GM23338 (cell line): ENCODE results near the gene PGLYRP4. TPM values are rescaled to one million over a fixed set of nuclear protein-coding genes. Genes with fewer than 3 reads are reported as not detected.

Source experiments
- ATAC-seq: fragments of 200-7000 bp; cut with Tn5 transposase; 3 replicates; pipeline ENCODE4 v1.9.1; 2020
- DNase-seq: peaks from one replicate; pipeline ENCODE4 v3.0.0-alpha.2; 2015; ENCODE audit warnings: low spot score
- H2AFZ ChIP-seq: fragments of 200-600 bp; sonication (generic); 2 replicates; pipeline ENCODE4 v1.8.0; 2016; ENCODE audit warnings: antibody characterized with exemption, mild to moderate bottlenecking, moderate library complexity
- H3F3A ChIP-seq: fragments of 200-600 bp; sonication (generic); replicated peaks from 2 replicates; pipeline ENCODE4 v1.8.0; 2017; ENCODE audit warnings: antibody characterized with exemption, mixed run types, low read depth
- H3K27ac ChIP-seq: fragments of 200-600 bp; sonication (generic); 2 replicates; pipeline ENCODE4 v1.6.1; 2016; ENCODE audit warnings: low read depth
- H3K27me3 ChIP-seq: fragments of 200-600 bp; sonication (generic); 2 replicates; pipeline ENCODE4 v1.8.0; 2016; ENCODE audit warnings: mild to moderate bottlenecking, mixed run types, moderate library complexity; ENCODE audit not compliant: insufficient read depth
- H3K36me3 ChIP-seq: fragments of 200-600 bp; sonication (generic); 2 replicates; pipeline ENCODE4 v1.8.0; 2016; ENCODE audit warnings: mild to moderate bottlenecking; ENCODE audit not compliant: insufficient read depth
- H3K4me1 ChIP-seq: fragments of 200-600 bp; sonication (generic); 2 replicates; pipeline ENCODE4 v1.8.0; 2016; ENCODE audit warnings: mild to moderate bottlenecking, moderate library complexity; ENCODE audit not compliant: insufficient read depth
- H3K4me2 ChIP-seq: fragments of 200-600 bp; sonication (generic); 2 replicates; pipeline ENCODE4 v1.7.1; 2017; ENCODE audit warnings: mixed run types
- H3K4me3 ChIP-seq: fragments of 200-600 bp; sonication (generic); 2 replicates; pipeline ENCODE4 v1.6.1; 2016; ENCODE audit warnings: mixed run types
- H3K79me2 ChIP-seq: fragments of 200-600 bp; sonication (generic); replicated peaks from 2 replicates; pipeline ENCODE4 v1.8.0; 2017; ENCODE audit warnings: mild to moderate bottlenecking; ENCODE audit not compliant: insufficient read depth
- H3K9me2 ChIP-seq: fragments of 200-600 bp; sonication (generic); 2 replicates; pipeline ENCODE4 v1.8.0; 2017; ENCODE audit not compliant: insufficient read depth
- H4K20me1 ChIP-seq: fragments of 200-600 bp; sonication (generic); replicated peaks from 2 replicates; pipeline ENCODE4 v1.8.0; 2017; ENCODE audit warnings: mild to moderate bottlenecking; ENCODE audit not compliant: insufficient read depth
- H3K27ac Mint-ChIP-seq: 2 replicates; pipeline ENCODE4 v1.8.0; 2020; ENCODE audit warnings: inconsistent platforms, mild to moderate bottlenecking, moderate library complexity, mixed read lengths
- H3K27me3 Mint-ChIP-seq: 3 replicates; pipeline ENCODE4 v1.8.0; 2022; ENCODE audit warnings: low read depth, mild to moderate bottlenecking, moderate library complexity, mixed read lengths, inconsistent platforms; ENCODE audit not compliant: insufficient read depth, poor library complexity
- H3K36me3 Mint-ChIP-seq: 3 replicates; pipeline ENCODE4 v1.8.0; 2021; ENCODE audit warnings: low read depth, mild to moderate bottlenecking, inconsistent platforms, moderate library complexity, mixed read lengths
- H3K4me1 Mint-ChIP-seq: 3 replicates; pipeline ENCODE4 v1.8.0; 2020; ENCODE audit warnings: mild to moderate bottlenecking, inconsistent platforms, mixed read lengths
- H3K4me3 Mint-ChIP-seq: 3 replicates; pipeline ENCODE4 v1.8.0; 2021; ENCODE audit warnings: moderate library complexity, mild to moderate bottlenecking, inconsistent platforms, mixed read lengths
- H3K9me3 Mint-ChIP-seq: 3 replicates; pipeline ENCODE4 v1.8.0; 2020; ENCODE audit warnings: moderate library complexity, mild to moderate bottlenecking, inconsistent platforms, mixed read lengths
- CREB1 ChIP-seq: fragments of 250-450 bp; sonication (Bioruptor Pico); IDR thresholded peaks from 2 replicates; pipeline ENCODE4 v1.5.0; 2020; ENCODE audit warnings: low read depth, mild to moderate bottlenecking, moderate library complexity
- EZH2 ChIP-seq: fragments of 200-600 bp; sonication (generic); IDR thresholded peaks from one replicate; pipeline ENCODE4 v1.8.0; 2017; ENCODE audit warnings: antibody characterized with exemption, mild to moderate bottlenecking, low read depth; ENCODE audit not compliant: unreplicated experiment
- JUNB ChIP-seq: IDR thresholded peaks from one replicate; pipeline ENCODE4 v1.6.1; 2016; ENCODE audit warnings: antibody characterized with exemption; ENCODE audit not compliant: unreplicated experiment
- NANOG ChIP-seq: IDR thresholded peaks from 2 replicates; pipeline ENCODE4 v1.6.1; 2016; ENCODE audit warnings: antibody characterized with exemption, borderline replicate concordance
- STAT1 ChIP-seq: IDR thresholded peaks from one replicate; pipeline ENCODE4 v1.6.1; 2016; ENCODE audit warnings: antibody characterized with exemption; ENCODE audit not compliant: unreplicated experiment
- ZNF114 ChIP-seq: fragments of 250-450 bp; sonication (Bioruptor Pico); IDR thresholded peaks from 2 replicates; pipeline ENCODE4 v1.5.0; 2020; ENCODE audit warnings: mild to moderate bottlenecking, moderate library complexity
- ZNF331 ChIP-seq: fragments of 250-450 bp; sonication (Bioruptor Pico); IDR thresholded peaks from 2 replicates; pipeline ENCODE4 v1.5.0; 2020; ENCODE audit warnings: low read depth, mild to moderate bottlenecking, moderate library complexity
- polyA plus RNA-seq: library from polyadenylated mRNA; unstranded; fragments of >200 nt; fragmentation: Nextera tagmentation; extraction: Ambion mirVana; gene quantifications from 2 replicates; pipeline ENCODE4 v1.2.1, GENCODE V29; 2016
- total RNA-seq: library from RNA; depleted of rRNA; stranded (reverse); fragments of >200 nt; shearing (Covaris generic); gene quantifications from 2 replicates; pipeline ENCODE4 v1.2.3, GENCODE V29; 2014
- TF ChIP-seq, protein P1 (sequence below), 2 experiments: fragments of 200-600 bp in 1 of 2; sonication (generic) in 1 of 2; conservative IDR thresholded peaks; 2 replicates each; pipeline versions ENCODE4 v1.5.1 to v1.6.1; 2016 to 2017; ENCODE audit warnings: antibody characterized with exemption in 2 of 2, low read depth in 2 of 2, mild to moderate bottlenecking in 2 of 2, moderate library complexity in 1 of 2
- TF ChIP-seq, protein P2 (sequence below): IDR thresholded peaks from one replicate; pipeline ENCODE4 v1.6.1; 2018; ENCODE audit warnings: antibody characterized with exemption; ENCODE audit not compliant: unreplicated experiment
- TF ChIP-seq, protein P3 (sequence below): fragments of 250-450 bp; sonication (Bioruptor Pico); IDR thresholded peaks from 2 replicates; pipeline ENCODE4 v1.5.0; 2020; ENCODE audit warnings: mild to moderate bottlenecking, moderate library complexity

Gene PGLYRP4
- total and polyA plus RNA-seq, 2 experiments from 2014 or later: not detected

DNA sequence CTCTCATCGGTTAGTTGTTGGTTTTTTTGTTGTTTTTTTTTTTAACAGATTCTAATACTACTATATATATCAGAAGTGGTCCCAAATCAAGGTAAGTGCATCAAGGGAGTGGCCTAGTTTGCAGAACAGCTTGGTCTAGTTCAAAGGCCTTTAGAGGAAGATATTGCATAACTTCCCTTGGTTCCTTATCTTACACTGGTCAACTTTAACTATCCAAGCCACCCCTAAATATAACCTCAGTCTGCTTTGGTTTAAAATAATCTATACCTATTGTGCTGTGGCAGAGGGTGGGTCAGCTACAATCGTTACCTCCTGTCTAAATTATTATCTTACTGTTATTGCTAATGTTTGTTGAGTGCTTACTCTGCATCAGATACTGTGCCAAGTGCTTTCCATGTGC, 19.9 kb upstream of the PGLYRP4 start:
- Mint-ChIP-seq H3K27me3 (peaks cover 5% of the 10 kb centered on the region), H3K36me3 (no peaks in the 10 kb centered on the region)
- ATAC-seq: no peak

More for the DNA sequence above, 19.9 kb upstream of the PGLYRP4 start:
- Histone ChIP-seq H3K36me3 (no peaks in the 10 kb centered on the region), H3K9me2 (peaks cover 10% of the 10 kb centered on the region; the same call in 1 of the 2 replicates), H3K27ac (no peak overlapping the region), H2AFZ (no peak overlapping the region), H4K20me1 (no peaks in the 10 kb centered on the region), H3K4me1 (no peaks in the 10 kb centered on the region), H3K27me3 (no peaks in the 10 kb centered on the region), H3K4me2 (no peak overlapping the region), H3F3A (no peaks in the 10 kb centered on the region), H3K79me2 (no peaks in the 10 kb centered on the region), H3K4me3 (no peak overlapping the region)
- Mint-ChIP-seq H3K4me3 (no peak overlapping the region), H3K4me1 (no peaks in the 10 kb centered on the region), H3K9me3 (no peaks in the 10 kb centered on the region), H3K27ac (no peak overlapping the region)
- DNase-seq: no peak
- no peak for TF ChIP-seq CREB1
- TF ChIP-seq ZNF114 (CRISPR knock-in tag): no peak
- TF ChIP-seq, protein P1, sequence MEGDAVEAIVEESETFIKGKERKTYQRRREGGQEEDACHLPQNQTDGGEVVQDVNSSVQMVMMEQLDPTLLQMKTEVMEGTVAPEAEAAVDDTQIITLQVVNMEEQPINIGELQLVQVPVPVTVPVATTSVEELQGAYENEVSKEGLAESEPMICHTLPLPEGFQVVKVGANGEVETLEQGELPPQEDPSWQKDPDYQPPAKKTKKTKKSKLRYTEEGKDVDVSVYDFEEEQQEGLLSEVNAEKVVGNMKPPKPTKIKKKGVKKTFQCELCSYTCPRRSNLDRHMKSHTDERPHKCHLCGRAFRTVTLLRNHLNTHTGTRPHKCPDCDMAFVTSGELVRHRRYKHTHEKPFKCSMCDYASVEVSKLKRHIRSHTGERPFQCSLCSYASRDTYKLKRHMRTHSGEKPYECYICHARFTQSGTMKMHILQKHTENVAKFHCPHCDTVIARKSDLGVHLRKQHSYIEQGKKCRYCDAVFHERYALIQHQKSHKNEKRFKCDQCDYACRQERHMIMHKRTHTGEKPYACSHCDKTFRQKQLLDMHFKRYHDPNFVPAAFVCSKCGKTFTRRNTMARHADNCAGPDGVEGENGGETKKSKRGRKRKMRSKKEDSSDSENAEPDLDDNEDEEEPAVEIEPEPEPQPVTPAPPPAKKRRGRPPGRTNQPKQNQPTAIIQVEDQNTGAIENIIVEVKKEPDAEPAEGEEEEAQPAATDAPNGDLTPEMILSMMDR (conservative IDR thresholded peaks at IDR 0.05; ENCODE audit: low read depth in 2 of 2): no peak
- no peak for TF ChIP-seq ZNF331 (CRISPR knock-in tag)
- no peak for TF ChIP-seq STAT1
- TF ChIP-seq, protein P2, sequence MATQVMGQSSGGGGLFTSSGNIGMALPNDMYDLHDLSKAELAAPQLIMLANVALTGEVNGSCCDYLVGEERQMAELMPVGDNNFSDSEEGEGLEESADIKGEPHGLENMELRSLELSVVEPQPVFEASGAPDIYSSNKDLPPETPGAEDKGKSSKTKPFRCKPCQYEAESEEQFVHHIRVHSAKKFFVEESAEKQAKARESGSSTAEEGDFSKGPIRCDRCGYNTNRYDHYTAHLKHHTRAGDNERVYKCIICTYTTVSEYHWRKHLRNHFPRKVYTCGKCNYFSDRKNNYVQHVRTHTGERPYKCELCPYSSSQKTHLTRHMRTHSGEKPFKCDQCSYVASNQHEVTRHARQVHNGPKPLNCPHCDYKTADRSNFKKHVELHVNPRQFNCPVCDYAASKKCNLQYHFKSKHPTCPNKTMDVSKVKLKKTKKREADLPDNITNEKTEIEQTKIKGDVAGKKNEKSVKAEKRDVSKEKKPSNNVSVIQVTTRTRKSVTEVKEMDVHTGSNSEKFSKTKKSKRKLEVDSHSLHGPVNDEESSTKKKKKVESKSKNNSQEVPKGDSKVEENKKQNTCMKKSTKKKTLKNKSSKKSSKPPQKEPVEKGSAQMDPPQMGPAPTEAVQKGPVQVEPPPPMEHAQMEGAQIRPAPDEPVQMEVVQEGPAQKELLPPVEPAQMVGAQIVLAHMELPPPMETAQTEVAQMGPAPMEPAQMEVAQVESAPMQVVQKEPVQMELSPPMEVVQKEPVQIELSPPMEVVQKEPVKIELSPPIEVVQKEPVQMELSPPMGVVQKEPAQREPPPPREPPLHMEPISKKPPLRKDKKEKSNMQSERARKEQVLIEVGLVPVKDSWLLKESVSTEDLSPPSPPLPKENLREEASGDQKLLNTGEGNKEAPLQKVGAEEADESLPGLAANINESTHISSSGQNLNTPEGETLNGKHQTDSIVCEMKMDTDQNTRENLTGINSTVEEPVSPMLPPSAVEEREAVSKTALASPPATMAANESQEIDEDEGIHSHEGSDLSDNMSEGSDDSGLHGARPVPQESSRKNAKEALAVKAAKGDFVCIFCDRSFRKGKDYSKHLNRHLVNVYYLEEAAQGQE: no peak
- no peak for TF ChIP-seq JUNB
- TF ChIP-seq, protein P3, sequence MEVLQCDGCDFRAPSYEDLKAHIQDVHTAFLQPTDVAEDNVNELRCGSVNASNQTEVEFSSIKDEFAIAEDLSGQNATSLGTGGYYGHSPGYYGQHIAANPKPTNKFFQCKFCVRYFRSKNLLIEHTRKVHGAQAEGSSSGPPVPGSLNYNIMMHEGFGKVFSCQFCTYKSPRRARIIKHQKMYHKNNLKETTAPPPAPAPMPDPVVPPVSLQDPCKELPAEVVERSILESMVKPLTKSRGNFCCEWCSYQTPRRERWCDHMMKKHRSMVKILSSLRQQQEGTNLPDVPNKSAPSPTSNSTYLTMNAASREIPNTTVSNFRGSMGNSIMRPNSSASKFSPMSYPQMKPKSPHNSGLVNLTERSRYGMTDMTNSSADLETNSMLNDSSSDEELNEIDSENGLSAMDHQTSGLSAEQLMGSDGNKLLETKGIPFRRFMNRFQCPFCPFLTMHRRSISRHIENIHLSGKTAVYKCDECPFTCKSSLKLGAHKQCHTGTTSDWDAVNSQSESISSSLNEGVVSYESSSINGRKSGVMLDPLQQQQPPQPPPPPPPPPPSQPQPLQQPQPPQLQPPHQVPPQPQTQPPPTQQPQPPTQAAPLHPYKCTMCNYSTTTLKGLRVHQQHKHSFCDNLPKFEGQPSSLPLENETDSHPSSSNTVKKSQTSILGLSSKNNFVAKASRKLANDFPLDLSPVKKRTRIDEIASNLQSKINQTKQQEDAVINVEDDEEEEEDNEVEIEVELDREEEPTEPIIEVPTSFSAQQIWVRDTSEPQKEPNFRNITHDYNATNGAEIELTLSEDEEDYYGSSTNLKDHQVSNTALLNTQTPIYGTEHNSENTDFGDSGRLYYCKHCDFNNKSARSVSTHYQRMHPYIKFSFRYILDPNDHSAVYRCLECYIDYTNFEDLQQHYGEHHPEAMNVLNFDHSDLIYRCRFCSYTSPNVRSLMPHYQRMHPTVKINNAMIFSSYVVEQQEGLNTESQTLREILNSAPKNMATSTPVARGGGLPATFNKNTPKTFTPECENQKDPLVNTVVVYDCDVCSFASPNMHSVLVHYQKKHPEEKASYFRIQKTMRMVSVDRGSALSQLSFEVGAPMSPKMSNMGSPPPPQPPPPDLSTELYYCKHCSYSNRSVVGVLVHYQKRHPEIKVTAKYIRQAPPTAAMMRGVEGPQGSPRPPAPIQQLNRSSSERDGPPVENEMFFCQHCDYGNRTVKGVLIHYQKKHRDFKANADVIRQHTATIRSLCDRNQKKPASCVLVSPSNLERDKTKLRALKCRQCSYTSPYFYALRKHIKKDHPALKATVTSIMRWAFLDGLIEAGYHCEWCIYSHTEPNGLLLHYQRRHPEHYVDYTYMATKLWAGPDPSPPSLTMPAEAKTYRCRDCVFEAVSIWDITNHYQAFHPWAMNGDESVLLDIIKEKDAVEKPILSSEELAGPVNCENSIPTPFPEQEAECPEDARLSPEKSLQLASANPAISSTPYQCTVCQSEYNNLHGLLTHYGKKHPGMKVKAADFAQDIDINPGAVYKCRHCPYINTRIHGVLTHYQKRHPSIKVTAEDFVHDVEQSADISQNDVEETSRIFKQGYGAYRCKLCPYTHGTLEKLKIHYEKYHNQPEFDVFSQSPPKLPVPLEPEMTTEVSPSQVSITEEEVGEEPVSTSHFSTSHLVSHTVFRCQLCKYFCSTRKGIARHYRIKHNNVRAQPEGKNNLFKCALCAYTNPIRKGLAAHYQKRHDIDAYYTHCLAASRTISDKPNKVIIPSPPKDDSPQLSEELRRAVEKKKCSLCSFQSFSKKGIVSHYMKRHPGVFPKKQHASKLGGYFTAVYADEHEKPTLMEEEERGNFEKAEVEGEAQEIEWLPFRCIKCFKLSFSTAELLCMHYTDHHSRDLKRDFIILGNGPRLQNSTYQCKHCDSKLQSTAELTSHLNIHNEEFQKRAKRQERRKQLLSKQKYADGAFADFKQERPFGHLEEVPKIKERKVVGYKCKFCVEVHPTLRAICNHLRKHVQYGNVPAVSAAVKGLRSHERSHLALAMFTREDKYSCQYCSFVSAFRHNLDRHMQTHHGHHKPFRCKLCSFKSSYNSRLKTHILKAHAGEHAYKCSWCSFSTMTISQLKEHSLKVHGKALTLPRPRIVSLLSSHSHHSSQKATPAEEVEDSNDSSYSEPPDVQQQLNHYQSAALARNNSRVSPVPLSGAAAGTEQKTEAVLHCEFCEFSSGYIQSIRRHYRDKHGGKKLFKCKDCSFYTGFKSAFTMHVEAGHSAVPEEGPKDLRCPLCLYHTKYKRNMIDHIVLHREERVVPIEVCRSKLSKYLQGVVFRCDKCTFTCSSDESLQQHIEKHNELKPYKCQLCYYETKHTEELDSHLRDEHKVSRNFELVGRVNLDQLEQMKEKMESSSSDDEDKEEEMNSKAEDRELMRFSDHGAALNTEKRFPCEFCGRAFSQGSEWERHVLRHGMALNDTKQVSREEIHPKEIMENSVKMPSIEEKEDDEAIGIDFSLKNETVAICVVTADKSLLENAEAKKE (CRISPR knock-in tag): no peak
- TF ChIP-seq NANOG: no peak
- no peak for TF ChIP-seq EZH2
